Measurements from ENCODE around the gene RCOR3. TPM values are rescaled to one million over a fixed set of nuclear protein-coding genes. Genes with fewer than 3 reads are reported as not detected.

RCOR3 gene
- total RNA-seq, 6 experiments from 2014 or later, result 22.7 to 30.9 (median 24.8) TPM

GRCh38 chr1:211355873-211356272 lies 96.7 kb downstream of the RCOR3 start:
- TF ChIP-seq CTCF (IDR thresholded peaks at IDR 0.05), result no peak
- no peak overlapping the region for H3K4me3 Mint-ChIP-seq
- DNase-seq, result no peak
- no peak overlapping the region for H3K27ac Mint-ChIP-seq
- no peaks in the 10 kb centered on the region; the same call in 1 of the 2 replicates for H3K27me3 Mint-ChIP-seq (ENCODE audit: insufficient read depth)
- peaks cover 6% of the 10 kb centered on the region for H3K9me3 Mint-ChIP-seq
- peaks cover 23% of the 10 kb centered on the region for H3K36me3 Mint-ChIP-seq (ENCODE audit: low read depth)
- H3K4me1 Mint-ChIP-seq (ENCODE audit: low read depth), result peaks cover 20% of the 10 kb centered on the region

- H3K36me3 Mint-ChIP-seq (ENCODE audit: low read depth), result peaks cover 17% of the 10 kb centered on the region
- DNase-seq, result peak; percentile 11
- H3K27me3 Mint-ChIP-seq (ENCODE audit: insufficient read depth), result no peaks in the 10 kb centered on the region; the same call in 1 of the 2 replicates
- TF ChIP-seq CTCF (IDR thresholded peaks at IDR 0.05), result no peak
- H3K27ac Mint-ChIP-seq, result peak overlapping the region; percentile 36
- peaks cover 20% of the 10 kb centered on the region for H3K4me1 Mint-ChIP-seq (ENCODE audit: low read depth)
- no peak overlapping the region for H3K4me3 Mint-ChIP-seq
- H3K9me3 Mint-ChIP-seq, result peaks cover 3% of the 10 kb centered on the region
Observed at GRCh38 chr1:211356723-211357407, 97.7 kb downstream of the RCOR3 start.

GRCh38 chr1:211358685-211359084 lies 99.5 kb downstream of the RCOR3 start:
- Mint-ChIP-seq H3K27me3 (ENCODE audit: insufficient read depth) (no peaks in the 10 kb centered on the region; the same call in 1 of the 2 replicates), H3K4me1 (ENCODE audit: low read depth) (peaks cover 13% of the 10 kb centered on the region), H3K27ac (no peak overlapping the region), H3K9me3 (no peaks in the 10 kb centered on the region), H3K36me3 (ENCODE audit: low read depth) (0 out of 2 replicates have a peak, but pooled peaks cover 6% of the 10 kb centered on the region), H3K4me3 (no peak overlapping the region)
- DNase-seq, result no peak
- TF ChIP-seq CTCF (IDR thresholded peaks at IDR 0.05), result no peak

GRCh38 chr1:211359876-211360275 lies 100.7 kb downstream of the RCOR3 start:
- Mint-ChIP-seq H3K9me3 (no peaks in the 10 kb centered on the region), H3K27me3 (ENCODE audit: insufficient read depth) (no peaks in the 10 kb centered on the region; the same call in 1 of the 2 replicates), H3K4me1 (ENCODE audit: low read depth) (peaks cover 13% of the 10 kb centered on the region), H3K27ac (no peak overlapping the region), H3K4me3 (no peak overlapping the region), H3K36me3 (ENCODE audit: low read depth) (0 out of 2 replicates have a peak, but pooled peaks cover 6% of the 10 kb centered on the region)
- no peak for DNase-seq
- TF ChIP-seq CTCF (IDR thresholded peaks at IDR 0.05), result no peak

- no peak for TF ChIP-seq CTCF (IDR thresholded peaks at IDR 0.05)
- Mint-ChIP-seq H3K27me3 (ENCODE audit: insufficient read depth) (no peaks in the 10 kb centered on the region; the same call in 1 of the 2 replicates), H3K36me3 (ENCODE audit: low read depth) (0 out of 2 replicates have a peak, but pooled peaks cover 6% of the 10 kb centered on the region), H3K4me3 (no peak overlapping the region), H3K4me1 (ENCODE audit: low read depth) (peaks cover 13% of the 10 kb centered on the region), H3K27ac (no peak overlapping the region), H3K9me3 (no peaks in the 10 kb centered on the region)
- DNase-seq, result no peak
Observed at GRCh38 chr1:211361202-211361601, 102.0 kb downstream of the RCOR3 start.

Other genes starting within 250 kb of the RCOR3 start
- 1 to 10 TPM in 5 of 6 experiments, under 1 TPM in 1; 0.90 to 1.8 (median 1.5) TPM for gene KCNH1, start 125.2 kb upstream of the RCOR3 start, total RNA-seq (2021; fragmentation: NEBNext Ultra II Directional; extraction: Animal tissue kit (Norgen Biotek cat#: 25700))
- 10 to 100 TPM in 1 of 6 experiments, 1 to 10 TPM in 5; 7.7 to 12.3 (median 8.7) TPM for gene TRAF5, start 67.5 kb downstream of the RCOR3 start, total RNA-seq (2021; fragmentation: NEBNext Ultra II Directional; extraction: Animal tissue kit (Norgen Biotek cat#: 25700))
- gene RD3, start 232.8 kb downstream of the RCOR3 start, total RNA-seq (2021; fragmentation: NEBNext Ultra II Directional; extraction: Animal tissue kit (Norgen Biotek cat#: 25700)), result not detected